ENCODE data around the gene SGCE.

The SGCE gene

DNA sequence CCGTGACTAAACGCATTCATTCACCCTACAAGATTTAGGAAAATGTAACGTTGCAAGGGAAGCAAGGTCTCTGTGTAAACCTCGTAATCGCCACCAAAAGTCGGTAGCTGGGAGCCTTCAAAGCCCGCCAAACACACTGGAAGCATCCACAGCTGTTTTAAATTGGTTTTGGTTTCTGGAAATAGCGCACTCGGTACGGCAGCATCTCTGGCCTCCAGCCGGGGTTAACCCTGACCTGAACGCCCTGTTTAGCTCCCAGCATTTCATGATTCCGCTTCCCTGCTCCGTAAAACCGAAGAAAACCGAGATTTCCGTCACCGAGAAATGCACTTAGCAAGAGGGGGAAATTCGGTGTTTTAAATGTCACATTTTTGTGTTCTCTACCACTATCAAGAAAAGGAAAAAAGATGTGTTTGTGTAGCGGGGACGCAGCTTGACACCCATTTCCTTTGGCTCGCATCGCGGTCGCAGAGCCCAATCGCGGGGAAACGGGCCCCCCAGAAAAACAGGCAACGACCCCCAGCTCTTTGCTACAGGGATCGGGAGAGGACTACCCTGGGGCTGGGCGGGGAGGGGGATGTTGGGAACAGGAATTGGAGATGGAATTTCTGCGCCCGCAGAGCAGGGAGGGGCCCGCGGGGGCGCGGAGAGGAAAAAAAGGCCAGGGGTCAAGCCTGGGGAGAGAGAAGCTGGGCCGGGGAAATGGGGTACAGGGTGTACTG is 646 bp downstream of the SGCE start:
- no peak for ATAC-seq (replicated peaks; ENCODE audit: extremely low read depth, poor library complexity, severe bottlenecking)
- Mint-ChIP-seq H3K27me3 (peaks cover 33% of the 10 kb centered on the region), H3K4me3 (peak overlapping the region; percentile 78), H3K4me1 (peaks cover 21% of the 10 kb centered on the region), H3K27ac (ENCODE audit: low read depth) (no peak overlapping the region), H3K36me3 (ENCODE audit: insufficient read depth) (peaks cover 5% of the 10 kb centered on the region), H3K9me3 (no peaks in the 10 kb centered on the region)
- DNase-seq (ENCODE audit: low spot score in 2 of 2) = no peak

DNA sequence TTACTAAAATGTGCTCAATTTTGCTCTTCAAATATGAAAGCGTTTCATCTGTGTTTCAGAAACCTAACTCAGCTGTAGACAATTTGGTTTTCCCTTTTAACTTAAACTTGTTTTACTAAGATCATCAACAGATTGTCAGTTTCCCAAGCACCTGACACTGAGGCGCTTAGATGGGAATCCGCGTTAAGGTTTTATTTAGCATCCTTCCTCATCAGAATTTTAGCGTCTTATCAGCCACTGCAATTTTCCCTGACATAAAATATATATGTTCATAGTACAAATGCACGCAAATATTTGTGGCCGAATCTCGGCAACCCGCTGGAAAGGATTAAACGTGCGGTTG is 1.2 kb downstream of the SGCE start:
- Mint-ChIP-seq H3K4me1 (peaks cover 21% of the 10 kb centered on the region), H3K27me3 (peaks cover 39% of the 10 kb centered on the region), H3K27ac (ENCODE audit: low read depth) (no peak overlapping the region), H3K9me3 (no peaks in the 10 kb centered on the region), H3K4me3 (peak overlapping the region; percentile 78), H3K36me3 (ENCODE audit: insufficient read depth) (peaks cover 5% of the 10 kb centered on the region)
- ATAC-seq (replicated peaks; ENCODE audit: extremely low read depth, poor library complexity, severe bottlenecking) (no peak), DNase-seq (ENCODE audit: low spot score in 2 of 2) (no peak)

DNA sequence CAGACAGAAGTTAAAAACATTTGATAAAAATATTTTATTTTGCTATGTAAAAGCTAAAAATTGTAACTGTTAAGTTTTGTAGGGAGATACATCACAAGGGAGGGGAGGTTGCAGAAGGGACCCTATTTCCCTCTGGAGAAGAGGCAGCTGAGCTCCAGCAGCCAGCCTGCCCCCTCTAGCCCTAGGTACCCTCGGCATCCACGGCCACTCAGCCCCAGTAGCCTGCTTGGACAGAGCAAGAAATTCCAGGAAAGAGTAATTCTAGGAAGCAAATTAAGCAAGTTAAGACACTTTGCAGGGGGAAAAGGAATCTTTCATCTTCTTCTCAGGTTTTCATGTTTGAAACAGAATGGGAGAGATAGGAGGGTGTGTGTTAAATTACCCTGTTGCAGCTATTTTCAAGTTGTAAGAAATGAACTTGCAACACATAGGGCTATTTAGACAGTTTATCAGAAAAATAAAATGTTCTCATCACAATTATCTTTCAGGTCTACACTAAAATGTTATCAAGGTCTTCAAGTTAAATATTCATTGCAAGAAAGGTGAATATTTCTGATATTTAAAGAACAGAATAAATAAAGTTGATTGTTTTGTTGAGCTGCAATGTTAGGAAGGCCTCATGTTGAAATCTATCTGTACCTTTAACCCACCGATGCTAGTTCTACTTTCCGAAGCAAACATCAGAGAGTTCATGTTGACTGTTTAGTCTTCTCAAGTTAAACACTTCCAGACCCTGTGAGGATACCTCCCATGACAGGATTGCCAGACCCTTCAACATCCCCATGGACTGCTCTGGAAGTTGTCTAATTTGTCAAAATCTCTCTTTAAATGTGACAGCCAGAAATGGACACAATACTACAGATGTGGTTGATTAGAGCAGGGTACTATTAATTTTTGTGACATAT is 5.5 kb downstream of the SGCE start:
- ATAC-seq (replicated peaks; ENCODE audit: extremely low read depth, poor library complexity, severe bottlenecking) (no peak), DNase-seq (ENCODE audit: low spot score in 2 of 2) (no peak)
- no peak overlapping the region for H3K27ac Mint-ChIP-seq (ENCODE audit: low read depth)
- H3K27me3 Mint-ChIP-seq = peaks cover 66% of the 10 kb centered on the region
- no peaks in the 10 kb centered on the region for H3K36me3 Mint-ChIP-seq (ENCODE audit: insufficient read depth)
- no peaks in the 10 kb centered on the region for H3K9me3 Mint-ChIP-seq
- H3K4me1 Mint-ChIP-seq = peaks cover 7% of the 10 kb centered on the region
- no peak overlapping the region for H3K4me3 Mint-ChIP-seq

DNA sequence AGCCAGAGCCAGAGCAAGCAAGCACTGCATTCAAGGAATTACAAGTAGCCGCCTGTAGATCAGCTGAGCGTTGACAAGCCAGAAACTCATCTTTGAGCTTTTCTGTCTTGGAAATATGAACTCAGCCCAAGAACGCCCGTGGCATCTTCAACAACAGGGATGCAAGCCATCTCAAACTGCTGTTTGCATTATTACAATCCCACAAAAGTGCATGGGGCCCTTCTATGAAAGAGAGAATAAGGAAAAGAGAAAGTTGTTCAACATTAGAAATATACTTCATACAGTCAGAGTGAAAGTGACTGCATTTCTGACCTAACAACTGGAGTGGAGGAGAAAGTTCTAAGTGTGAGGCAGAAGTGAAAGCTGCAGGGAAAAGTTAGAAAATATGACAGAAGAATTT is 6.5 kb downstream of the SGCE start:
- Mint-ChIP-seq H3K4me1 (no peaks in the 10 kb centered on the region), H3K27ac (ENCODE audit: low read depth) (no peak overlapping the region), H3K27me3 (peaks cover 65% of the 10 kb centered on the region), H3K4me3 (no peak overlapping the region), H3K36me3 (ENCODE audit: insufficient read depth) (no peaks in the 10 kb centered on the region), H3K9me3 (no peaks in the 10 kb centered on the region)
- no peak for DNase-seq (ENCODE audit: low spot score in 2 of 2)
- no peak for ATAC-seq (replicated peaks; ENCODE audit: extremely low read depth, poor library complexity, severe bottlenecking)

DNA sequence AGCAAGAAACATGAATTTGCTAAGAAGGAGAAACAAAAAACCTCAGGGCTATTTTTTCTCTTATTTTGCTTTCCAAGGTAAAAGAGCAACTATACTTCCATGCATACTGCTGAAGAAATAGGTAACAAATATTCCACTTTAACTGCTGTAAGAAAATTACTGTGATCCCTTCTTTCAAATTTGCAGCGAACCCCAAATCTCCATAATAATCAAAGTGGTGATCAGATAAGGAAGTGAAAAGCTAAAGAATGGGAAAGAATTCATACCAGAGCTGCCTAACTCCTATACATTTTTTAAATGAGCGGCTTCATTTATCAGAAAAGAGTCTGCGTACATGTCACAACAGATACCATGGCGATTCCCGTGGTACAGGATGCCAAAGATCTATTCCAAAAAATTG is 7.2 kb downstream of the SGCE start:
- H3K4me1 Mint-ChIP-seq = no peaks in the 10 kb centered on the region
- no peak overlapping the region for H3K4me3 Mint-ChIP-seq
- ATAC-seq (replicated peaks; ENCODE audit: extremely low read depth, poor library complexity, severe bottlenecking) = no peak
- no peak for DNase-seq (ENCODE audit: low spot score in 2 of 2)
- no peaks in the 10 kb centered on the region for H3K36me3 Mint-ChIP-seq (ENCODE audit: insufficient read depth)
- H3K9me3 Mint-ChIP-seq = no peaks in the 10 kb centered on the region
- H3K27ac Mint-ChIP-seq (ENCODE audit: low read depth) = no peak overlapping the region
- H3K27me3 Mint-ChIP-seq = peaks cover 72% of the 10 kb centered on the region

DNA sequence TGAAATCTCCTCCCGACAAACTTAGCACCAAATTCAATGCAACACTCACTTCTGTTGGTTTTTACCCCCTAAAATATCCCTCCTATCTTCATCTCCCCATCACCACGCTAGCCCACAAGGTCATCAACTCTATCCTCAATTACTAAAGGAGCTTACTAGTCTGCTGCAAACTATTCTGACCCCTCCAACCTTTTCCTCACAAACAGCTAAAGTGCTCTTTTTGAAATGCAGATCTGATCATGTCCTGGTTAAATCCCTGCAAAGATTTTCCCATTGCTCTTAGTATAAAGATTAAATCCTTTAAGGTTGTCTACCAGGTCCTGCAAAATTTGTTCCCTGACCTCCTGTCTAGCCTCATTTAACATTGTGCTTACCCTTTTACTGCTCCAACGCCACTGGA is 8.6 kb downstream of the SGCE start:
- Mint-ChIP-seq H3K4me3 (no peak overlapping the region), H3K27me3 (peaks cover 77% of the 10 kb centered on the region), H3K9me3 (no peaks in the 10 kb centered on the region), H3K4me1 (no peaks in the 10 kb centered on the region), H3K27ac (ENCODE audit: low read depth) (no peak overlapping the region), H3K36me3 (ENCODE audit: insufficient read depth) (no peaks in the 10 kb centered on the region)
- no peak for DNase-seq (ENCODE audit: low spot score in 2 of 2)
- no peak for ATAC-seq (replicated peaks; ENCODE audit: extremely low read depth, poor library complexity, severe bottlenecking)

DNA sequence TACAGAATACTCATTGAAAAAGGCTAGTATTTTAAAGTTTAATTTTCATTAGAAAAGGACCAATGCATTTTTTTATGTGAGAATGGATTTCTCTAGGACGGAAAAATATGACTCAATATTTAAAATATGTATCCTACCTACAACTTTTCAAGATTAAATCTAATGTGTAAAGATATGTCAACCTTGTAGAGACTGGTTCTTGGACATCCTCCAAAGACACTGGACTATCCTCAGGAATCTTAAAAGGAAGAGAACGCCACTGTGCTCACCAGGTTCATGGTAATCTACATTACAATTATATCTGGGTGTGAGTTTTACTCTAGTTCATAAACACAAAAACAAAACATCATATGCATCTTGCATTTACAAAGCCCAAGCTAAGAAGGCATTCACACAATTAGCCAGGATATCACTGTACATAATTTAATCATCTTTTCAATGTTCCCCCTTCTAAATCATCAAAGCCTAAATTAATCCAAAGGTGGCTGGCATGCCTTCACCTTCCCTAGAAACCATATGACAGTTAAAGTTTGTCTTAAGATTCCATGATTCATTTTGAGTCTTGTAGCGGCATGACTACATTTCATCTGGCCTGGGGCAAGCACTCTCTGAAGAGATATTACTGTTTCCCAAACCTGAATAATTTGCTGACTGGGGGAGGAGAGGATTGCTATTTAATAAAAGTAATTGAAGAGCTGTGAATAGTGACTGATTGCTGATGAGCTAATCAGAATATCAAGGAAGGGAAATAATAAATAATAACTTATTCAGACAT is 12.0 kb downstream of the SGCE start:
- Mint-ChIP-seq H3K27me3 (peaks cover 69% of the 10 kb centered on the region), H3K4me1 (no peaks in the 10 kb centered on the region), H3K27ac (ENCODE audit: low read depth) (no peak overlapping the region), H3K4me3 (no peak overlapping the region), H3K36me3 (ENCODE audit: insufficient read depth) (no peaks in the 10 kb centered on the region), H3K9me3 (no peaks in the 10 kb centered on the region)
- ATAC-seq (replicated peaks; ENCODE audit: extremely low read depth, poor library complexity, severe bottlenecking) (no peak), DNase-seq (ENCODE audit: low spot score in 2 of 2) (no peak)

DNA sequence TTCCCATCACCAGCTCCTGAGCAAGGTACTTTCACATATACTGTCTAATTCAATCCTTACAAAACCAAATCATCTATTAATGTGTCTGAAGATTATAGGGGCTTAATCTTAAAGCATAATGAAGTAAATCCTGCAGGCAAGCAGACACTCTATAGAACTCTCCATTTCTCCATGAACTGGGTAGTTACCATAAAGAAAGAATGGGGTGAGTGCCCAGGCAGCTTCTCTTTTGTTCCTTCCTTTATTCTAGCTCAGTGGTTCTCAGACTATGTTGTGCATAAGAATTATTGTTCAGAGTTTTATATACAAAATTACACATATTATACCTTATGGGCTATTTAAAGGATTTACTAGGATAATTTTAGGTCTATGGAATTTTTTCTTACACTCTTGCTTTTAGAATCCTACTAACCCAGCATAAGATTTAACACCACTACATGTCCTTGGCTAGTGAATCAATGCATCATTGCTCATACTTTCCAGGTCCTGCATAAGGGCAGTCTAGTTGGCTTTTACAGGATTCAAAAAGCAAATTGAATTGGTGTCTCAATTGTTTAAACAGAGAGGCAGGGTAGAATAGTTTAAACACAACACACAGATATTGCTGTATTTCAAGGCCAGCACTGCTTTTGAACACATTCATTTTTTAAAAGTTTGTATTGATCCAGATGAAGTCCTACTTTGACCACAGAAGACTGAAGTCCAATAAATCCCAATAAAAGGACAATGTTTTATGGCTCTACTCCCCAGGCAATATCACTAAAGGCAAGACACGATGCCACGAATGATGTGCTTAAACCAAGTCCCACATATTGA is 12.9 kb downstream of the SGCE start:
- no peak overlapping the region for H3K4me3 Mint-ChIP-seq
- ATAC-seq (replicated peaks; ENCODE audit: extremely low read depth, poor library complexity, severe bottlenecking) = no peak
- peaks cover 66% of the 10 kb centered on the region for H3K27me3 Mint-ChIP-seq
- no peaks in the 10 kb centered on the region for H3K4me1 Mint-ChIP-seq
- no peak for DNase-seq (ENCODE audit: low spot score in 2 of 2)
- no peaks in the 10 kb centered on the region for H3K9me3 Mint-ChIP-seq
- H3K36me3 Mint-ChIP-seq (ENCODE audit: insufficient read depth) = peaks cover 2% of the 10 kb centered on the region
- H3K27ac Mint-ChIP-seq (ENCODE audit: low read depth) = no peak overlapping the region

DNA sequence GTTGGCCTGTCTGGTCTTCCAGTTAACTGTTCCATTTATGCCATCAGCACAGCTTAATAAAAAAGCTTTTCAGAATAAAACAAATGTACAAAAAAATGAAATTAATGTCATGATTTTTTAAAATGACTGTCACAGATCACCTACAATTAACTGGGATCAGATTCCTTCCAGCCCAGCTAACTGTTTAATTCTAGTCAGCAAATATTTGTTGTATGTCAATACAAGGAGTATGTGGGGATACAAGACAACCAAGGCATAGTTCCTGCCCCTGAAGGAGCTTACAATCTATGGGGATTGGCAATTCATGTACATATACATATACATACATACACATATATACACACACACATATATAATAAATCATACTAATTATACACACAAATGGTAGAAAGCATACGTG is 16.5 kb downstream of the SGCE start:
- H3K9me3 Mint-ChIP-seq = no peaks in the 10 kb centered on the region
- H3K27me3 Mint-ChIP-seq = peaks cover 63% of the 10 kb centered on the region
- no peak for DNase-seq (ENCODE audit: low spot score in 2 of 2)

DNA sequence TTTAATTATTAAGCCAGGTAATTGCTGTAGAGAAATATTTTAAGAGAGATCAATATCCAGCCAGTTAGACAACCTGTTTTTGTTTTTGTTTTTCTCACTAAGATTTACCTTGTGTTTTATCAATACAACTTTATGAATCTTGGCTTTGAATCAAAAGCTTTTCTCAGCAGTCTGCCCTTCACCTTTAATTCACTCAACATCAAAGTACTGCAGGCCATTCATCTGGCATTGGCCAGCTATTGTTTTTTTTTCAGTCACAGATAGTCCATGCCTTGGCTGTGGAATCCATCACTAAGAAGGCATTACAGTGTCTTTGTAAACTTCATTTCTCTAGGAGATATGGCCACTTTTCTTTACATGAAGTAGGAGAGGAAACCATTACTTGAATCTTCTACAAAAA is 20.2 kb downstream of the SGCE start:
- Mint-ChIP-seq H3K36me3 (ENCODE audit: insufficient read depth) (peaks cover 2% of the 10 kb centered on the region), H3K27ac (ENCODE audit: low read depth) (no peak overlapping the region), H3K9me3 (no peaks in the 10 kb centered on the region), H3K4me3 (no peak overlapping the region), H3K4me1 (no peaks in the 10 kb centered on the region), H3K27me3 (peaks cover 73% of the 10 kb centered on the region)
- ATAC-seq (replicated peaks; ENCODE audit: extremely low read depth, poor library complexity, severe bottlenecking) (no peak), DNase-seq (ENCODE audit: low spot score in 2 of 2) (no peak)

More for the DNA sequence above, 16.5 kb downstream of the SGCE start:
- Mint-ChIP-seq H3K4me1 (no peaks in the 10 kb centered on the region), H3K27ac (ENCODE audit: low read depth) (no peak overlapping the region), H3K36me3 (ENCODE audit: insufficient read depth) (peaks cover 2% of the 10 kb centered on the region), H3K4me3 (no peak overlapping the region)
- ATAC-seq (replicated peaks; ENCODE audit: extremely low read depth, poor library complexity, severe bottlenecking) = no peak

DNA sequence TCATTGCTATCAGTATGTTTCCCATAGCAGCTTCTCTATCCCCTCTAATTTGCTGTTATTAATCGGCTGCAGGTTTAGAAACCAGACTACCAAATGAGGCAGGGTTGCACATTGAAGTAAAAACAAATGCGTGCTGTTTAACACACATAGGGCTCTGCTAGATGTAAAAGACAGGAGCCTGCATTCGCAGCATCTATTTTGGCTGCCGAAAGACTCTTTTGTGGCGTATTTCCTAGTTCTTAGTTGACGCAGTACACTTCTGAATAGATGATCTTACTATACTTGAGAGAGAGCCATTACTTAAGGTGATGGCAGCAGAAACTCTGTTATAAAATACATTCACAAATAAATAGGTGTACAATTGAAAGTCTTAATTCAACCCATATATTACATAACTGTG is 21.4 kb downstream of the SGCE start:
- Mint-ChIP-seq H3K27me3 (peaks cover 62% of the 10 kb centered on the region), H3K36me3 (ENCODE audit: insufficient read depth) (peaks cover 2% of the 10 kb centered on the region), H3K4me1 (no peaks in the 10 kb centered on the region), H3K9me3 (no peaks in the 10 kb centered on the region), H3K27ac (ENCODE audit: low read depth) (no peak overlapping the region), H3K4me3 (no peak overlapping the region)
- ATAC-seq (replicated peaks; ENCODE audit: extremely low read depth, poor library complexity, severe bottlenecking) (no peak), DNase-seq (ENCODE audit: low spot score in 2 of 2) (no peak)

DNA sequence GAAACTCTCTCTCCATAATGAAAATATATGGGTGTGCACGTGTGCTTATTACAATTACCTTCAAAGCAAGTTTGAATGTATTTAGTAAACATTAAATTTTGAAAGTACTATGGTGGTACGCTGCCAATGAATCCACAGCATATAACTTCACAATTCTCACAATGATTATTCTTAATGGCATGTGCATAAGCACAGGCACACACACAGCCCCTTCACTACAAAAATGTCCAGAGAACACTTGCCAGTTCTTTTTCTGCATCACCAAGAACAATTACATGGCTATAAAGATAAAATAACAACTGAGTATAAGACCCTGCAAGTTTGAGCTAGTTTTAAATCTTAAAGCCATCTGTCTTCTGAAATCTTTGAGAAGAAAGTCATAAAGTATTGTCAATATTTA is 22.2 kb downstream of the SGCE start:
- no peak for ATAC-seq (replicated peaks; ENCODE audit: extremely low read depth, poor library complexity, severe bottlenecking)
- Mint-ChIP-seq H3K36me3 (ENCODE audit: insufficient read depth) (peaks cover 2% of the 10 kb centered on the region), H3K4me1 (no peaks in the 10 kb centered on the region), H3K9me3 (no peaks in the 10 kb centered on the region), H3K27me3 (peaks cover 59% of the 10 kb centered on the region), H3K4me3 (no peak overlapping the region), H3K27ac (ENCODE audit: low read depth) (no peak overlapping the region)
- DNase-seq (ENCODE audit: low spot score in 2 of 2) = no peak
